Liver (tissue), 9 donors: ENCODE data around the gene KCNS1. TPM values are rescaled to one million over a fixed set of nuclear protein-coding genes. Genes with fewer than 3 reads are reported as not detected.

Experiments used
- DNase-seq: peaks from one replicate; pipeline ENCODE4 v3.0.0-alpha.2; 2017; ENCODE audit warnings: low spot score
- H3K27ac ChIP-seq, 2 donors: one replicate each; pipeline ENCODE4 v1.7.0; 2013; ENCODE audit warnings: inconsistent platforms in 2 of 2, low read length in 2 of 2, control low read depth in 1 of 2, low read depth in 1 of 2, mild to moderate bottlenecking in 1 of 2
- H3K27me3 ChIP-seq, 4 donors: one replicate each; pipeline versions ENCODE4 v1.6.1 to v1.7.0; 2013; ENCODE audit warnings: low read length in 3 of 4, inconsistent platforms in 1 of 4, mild to moderate bottlenecking in 1 of 4, moderate library complexity in 1 of 4; ENCODE audit not compliant: control insufficient read depth in 4 of 4, insufficient read depth in 4 of 4
- H3K36me3 ChIP-seq, 4 donors: one replicate each; pipeline versions ENCODE4 v1.6.1 to v1.7.0; 2013; ENCODE audit warnings: low read length in 3 of 4, mild to moderate bottlenecking in 3 of 4, low read depth in 1 of 4, moderate library complexity in 1 of 4; ENCODE audit not compliant: control insufficient read depth in 4 of 4, insufficient read depth in 3 of 4
- H3K4me1 ChIP-seq, 4 donors: one replicate each; pipeline versions ENCODE4 v1.6.1 to v1.7.0; 2013; ENCODE audit warnings: low read length in 3 of 4, mild to moderate bottlenecking in 3 of 4, moderate library complexity in 1 of 4; ENCODE audit not compliant: control insufficient read depth in 4 of 4, insufficient read depth in 4 of 4
- H3K4me3 ChIP-seq, 3 donors: one replicate each; pipeline versions ENCODE4 v1.6.1 to v1.7.0; 2013; ENCODE audit warnings: low read length in 3 of 3, control low read depth in 1 of 3, low read depth in 1 of 3, mild to moderate bottlenecking in 1 of 3
- H3K9ac ChIP-seq, 2 donors: one replicate each; pipeline ENCODE4 v1.7.0; 2013; ENCODE audit warnings: low read length in 2 of 2, mild to moderate bottlenecking in 2 of 2, moderate library complexity in 2 of 2, control low read depth in 1 of 2, low read depth in 1 of 2
- H3K9me3 ChIP-seq, 4 donors: one replicate each; pipeline versions ENCODE4 v1.6.1 to v1.7.0; 2013; ENCODE audit warnings: low read length in 3 of 4; ENCODE audit not compliant: control insufficient read depth in 4 of 4
- ATF3 ChIP-seq: IDR thresholded peaks from 2 replicates; pipeline ENCODE4 v1.6.1; 2016; ENCODE audit warnings: antibody characterized with exemption
- CTCF ChIP-seq: fragments of 150-350 bp; IDR thresholded peaks from 2 replicates; pipeline ENCODE4 v1.5.1; 2017; ENCODE audit warnings: improper control_type of control experiment, low read depth, low read length; ENCODE audit not compliant: missing input control
- EGR1 ChIP-seq, 2 donors: IDR thresholded peaks; 2 replicates each; pipeline ENCODE4 v1.6.1; 2016 to 2018; ENCODE audit warnings: antibody characterized with exemption in 2 of 2, low read depth in 2 of 2
- FOXA1 ChIP-seq: IDR thresholded peaks from 2 replicates; pipeline ENCODE4 v1.6.1; 2016; ENCODE audit warnings: antibody characterized with exemption
- FOXA2 ChIP-seq: IDR thresholded peaks from 2 replicates; pipeline ENCODE4 v1.6.1; 2016; ENCODE audit warnings: antibody characterized with exemption
- GABPA ChIP-seq, 2 donors: IDR thresholded peaks in 1 of 2; conservative IDR thresholded peaks in 1 of 2; 2 replicates each; pipeline ENCODE4 v1.6.1; 2016; ENCODE audit warnings: antibody characterized with exemption in 2 of 2, mild to moderate bottlenecking in 1 of 2, moderate library complexity in 1 of 2
- HNF4G ChIP-seq: IDR thresholded peaks from 2 replicates; pipeline ENCODE4 v1.6.1; 2016; ENCODE audit warnings: antibody characterized with exemption
- MAX ChIP-seq: IDR thresholded peaks from 2 replicates; pipeline ENCODE4 v1.6.1; 2016; ENCODE audit warnings: antibody characterized with exemption
- RAD21 ChIP-seq, 2 donors: IDR thresholded peaks; 2 replicates each; pipeline ENCODE4 v1.6.1; 2016; ENCODE audit warnings: antibody characterized with exemption in 2 of 2, mild to moderate bottlenecking in 2 of 2
- REST ChIP-seq: IDR thresholded peaks from 2 replicates; pipeline ENCODE4 v1.6.1; 2016; ENCODE audit warnings: antibody characterized with exemption, mild to moderate bottlenecking
- RXRA ChIP-seq, 2 donors: IDR thresholded peaks; 2 replicates each; pipeline ENCODE4 v1.6.1; 2017 to 2018; ENCODE audit warnings: antibody characterized with exemption in 2 of 2, mild to moderate bottlenecking in 1 of 2
- SP1 ChIP-seq: IDR thresholded peaks from 2 replicates; pipeline ENCODE4 v1.6.1; 2018; ENCODE audit warnings: antibody characterized with exemption, mild to moderate bottlenecking
- TAF1 ChIP-seq: conservative IDR thresholded peaks from 2 replicates; pipeline ENCODE4 v1.6.1; 2016; ENCODE audit warnings: antibody characterized with exemption, mild to moderate bottlenecking
- YY1 ChIP-seq: IDR thresholded peaks from 2 replicates; pipeline ENCODE4 v1.6.1; 2016; ENCODE audit warnings: antibody characterized with exemption, mild to moderate bottlenecking
- ZBTB33 ChIP-seq: IDR thresholded peaks from 2 replicates; pipeline ENCODE4 v1.6.1; 2016; ENCODE audit warnings: antibody characterized with exemption
- WGBS: extraction: QIAGEN DNeasy Blood & Tissue Kit; methylation state at CpG from one replicate; pipeline ENCODE4 v1.1.7; 2013; 5-methylcytosine and 5-hydroxymethylcytosine counted together
- polyA plus RNA-seq, 2 donors: library from polyadenylated mRNA; stranded (reverse) in 1 of 2; unstranded in 1 of 2; fragments of 200-250 nt in 1 of 2; fragments of >200 nt in 1 of 2; fragmentation: Nextera tagmentation in 1 of 2; extraction: Ambion mirVana in 1 of 2; gene quantifications; one replicate each; pipeline versions ENCODE4 v1.2.1 to v1.2.3, GENCODE V29; 2013 to 2015
- total RNA-seq, 2 donors: library from RNA; depleted of rRNA; stranded (reverse); fragments of >200 nt; gene quantifications; one replicate each; pipeline ENCODE4 v1.2.3, GENCODE V29; 2014
- donor health status: healthy.
- donor health status: healthy.
- donor health status: healthy.
- donor health status: healthy.
- donor health status: healthy.

KCNS1 gene
- total and polyA plus RNA-seq, 4 donors: 0.02 to 0.09 TPM; not detected in 2

GRCh38 chr20:45105317-45105716 lies 4.4 kb upstream of the KCNS1 start:
- Histone ChIP-seq H3K4me3 (no peak overlapping the region), H3K27ac (no peak overlapping the region), H3K9ac (no peak overlapping the region), H3K36me3 (no peaks in the 10 kb centered on the region), H3K27me3 (no peaks in the 10 kb centered on the region), H3K9me3 (no peaks in the 10 kb centered on the region), H3K4me1 (peaks cover 4 to 11% (median 7%) of the 10 kb centered on the region in 4 donors)
- no peak for DNase-seq
- TF ChIP-seq TAF1 (no peak), ZBTB33 (no peak), HNF4G (no peak), GABPA (IDR thresholded peaks at IDR 0.05 in 1 of 2, conservative IDR thresholded peaks at IDR 0.05 in 1 of 2) (no peak), EGR1 (IDR thresholded peaks at IDR 0.05; ENCODE audit: low read depth in 2 of 2) (no peak), RXRA (IDR thresholded peaks at IDR 0.05) (no peak)
- 86% methylated on average over 2 of the region's 2 CpGs for WGBS

- Histone ChIP-seq H3K4me3 (no peak overlapping the region), H3K9me3 (no peaks in the 10 kb centered on the region), H3K36me3 (no peaks in the 10 kb centered on the region), H3K27me3 (no peaks in the 10 kb centered on the region), H3K9ac (no peak overlapping the region), H3K27ac (no peak overlapping the region), H3K4me1 (peaks cover 4 to 11% (median 7%) of the 10 kb centered on the region in 4 donors)
- TF ChIP-seq TAF1 (no peak), EGR1 (IDR thresholded peaks at IDR 0.05; ENCODE audit: low read depth in 2 of 2) (no peak), SP1 (no peak), REST (no peak), FOXA1 (no peak), FOXA2 (no peak), YY1 (no peak), CTCF (no peak), RAD21 (IDR thresholded peaks at IDR 0.05) (no peak), GABPA (IDR thresholded peaks at IDR 0.05 in 1 of 2, conservative IDR thresholded peaks at IDR 0.05 in 1 of 2) (no peak), HNF4G (no peak), ATF3 (no peak), RXRA (IDR thresholded peaks at IDR 0.05) (no peak), ZBTB33 (no peak), MAX (no peak)
- no peak for DNase-seq
- WGBS: 70% methylated on average over 5 of the region's 5 CpGs
Measured at GRCh38 chr20:45104786-45105185, 3.9 kb upstream of the KCNS1 start.
